ENCODE data around the gene CACNA1A.
A peak's percentile ranks its signal among the peaks of the same experiment; 100 is the strongest.

The CACNA1A gene

DNA sequence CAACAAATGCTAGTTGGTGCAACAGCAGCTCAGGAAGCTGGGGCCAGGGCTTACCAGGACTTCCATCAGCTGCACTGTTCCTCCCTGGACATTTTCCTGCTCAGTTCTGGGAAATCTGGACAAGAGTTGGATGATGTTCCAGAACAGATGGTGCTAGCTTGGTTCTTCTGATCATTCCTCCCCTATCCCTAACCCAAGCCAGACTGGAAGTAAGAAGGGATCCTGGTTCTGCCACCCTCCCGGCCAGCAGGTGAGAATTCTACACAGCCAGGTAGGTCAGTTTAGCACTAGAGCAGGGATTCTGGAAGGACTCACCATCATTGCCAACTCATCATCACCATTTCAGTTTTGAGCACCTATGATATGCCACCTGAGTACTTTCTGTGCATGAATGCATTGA, 30.2 kb downstream of the CACNA1A start:
- no peak overlapping the region for H3K4me3 ChIP-seq (ENCODE audit: low read depth, low read length)
- DNase-seq (ENCODE audit: low read depth), result no peak
- TF ChIP-seq, protein P1, sequence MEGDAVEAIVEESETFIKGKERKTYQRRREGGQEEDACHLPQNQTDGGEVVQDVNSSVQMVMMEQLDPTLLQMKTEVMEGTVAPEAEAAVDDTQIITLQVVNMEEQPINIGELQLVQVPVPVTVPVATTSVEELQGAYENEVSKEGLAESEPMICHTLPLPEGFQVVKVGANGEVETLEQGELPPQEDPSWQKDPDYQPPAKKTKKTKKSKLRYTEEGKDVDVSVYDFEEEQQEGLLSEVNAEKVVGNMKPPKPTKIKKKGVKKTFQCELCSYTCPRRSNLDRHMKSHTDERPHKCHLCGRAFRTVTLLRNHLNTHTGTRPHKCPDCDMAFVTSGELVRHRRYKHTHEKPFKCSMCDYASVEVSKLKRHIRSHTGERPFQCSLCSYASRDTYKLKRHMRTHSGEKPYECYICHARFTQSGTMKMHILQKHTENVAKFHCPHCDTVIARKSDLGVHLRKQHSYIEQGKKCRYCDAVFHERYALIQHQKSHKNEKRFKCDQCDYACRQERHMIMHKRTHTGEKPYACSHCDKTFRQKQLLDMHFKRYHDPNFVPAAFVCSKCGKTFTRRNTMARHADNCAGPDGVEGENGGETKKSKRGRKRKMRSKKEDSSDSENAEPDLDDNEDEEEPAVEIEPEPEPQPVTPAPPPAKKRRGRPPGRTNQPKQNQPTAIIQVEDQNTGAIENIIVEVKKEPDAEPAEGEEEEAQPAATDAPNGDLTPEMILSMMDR (conservative IDR thresholded peaks at IDR 0.05; ENCODE audit: low read depth, low read length), result no peak

GRCh38 chr19:13475044-13475443, 31.2 kb downstream of the CACNA1A start:
- no peak for DNase-seq (ENCODE audit: low read depth)
- TF ChIP-seq, protein P1 (conservative IDR thresholded peaks at IDR 0.05; ENCODE audit: low read depth, low read length), result no peak
- H3K4me3 ChIP-seq (ENCODE audit: low read depth, low read length), result no peak overlapping the region

- H3K4me3 ChIP-seq (ENCODE audit: low read depth, low read length), result no peak overlapping the region
- DNase-seq (ENCODE audit: low read depth), result no peak
- TF ChIP-seq, protein P1 (conservative IDR thresholded peaks at IDR 0.05; ENCODE audit: low read depth, low read length), result no peak
Observed at GRCh38 chr19:13466697-13467096, 39.6 kb downstream of the CACNA1A start.

GRCh38 chr19:13463296-13463695, 43.0 kb downstream of the CACNA1A start:
- peak; percentile 0 for DNase-seq (ENCODE audit: low read depth)
- TF ChIP-seq, protein P1 (conservative IDR thresholded peaks at IDR 0.05; ENCODE audit: low read depth, low read length), result no peak
- H3K4me3 ChIP-seq (ENCODE audit: low read depth, low read length), result no peak overlapping the region

DNA sequence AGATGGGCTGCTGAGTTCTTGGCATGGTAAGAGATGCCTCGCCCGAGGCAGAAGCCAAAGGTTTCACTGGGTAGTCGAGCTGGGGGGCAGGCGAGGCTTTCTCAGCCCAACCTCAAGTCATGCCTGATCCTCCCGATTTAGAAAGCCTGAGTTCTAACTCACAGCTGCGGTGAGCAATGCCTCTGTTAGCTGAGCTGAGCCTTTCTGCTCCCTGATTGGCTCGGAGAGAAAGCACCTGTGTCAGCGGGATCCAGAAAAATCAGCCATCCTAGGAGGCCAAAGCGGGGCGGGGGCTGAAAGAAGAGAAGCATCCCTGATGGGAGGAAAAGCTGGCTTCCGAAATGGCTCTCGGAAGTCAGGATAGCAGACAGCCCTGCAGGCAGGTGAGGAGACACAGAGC, 44.7 kb downstream of the CACNA1A start:
- TF ChIP-seq, protein P1 (conservative IDR thresholded peaks at IDR 0.05; ENCODE audit: low read depth, low read length), result no peak
- no peak for DNase-seq (ENCODE audit: low read depth)
- no peak overlapping the region for H3K4me3 ChIP-seq (ENCODE audit: low read depth, low read length)

- TF ChIP-seq, protein P1 (conservative IDR thresholded peaks at IDR 0.05; ENCODE audit: low read depth, low read length), result no peak
- no peak for DNase-seq (ENCODE audit: low read depth)
- no peak overlapping the region for H3K4me3 ChIP-seq (ENCODE audit: low read depth, low read length)
Observed at GRCh38 chr19:13460045-13460444, 46.2 kb downstream of the CACNA1A start.

DNA sequence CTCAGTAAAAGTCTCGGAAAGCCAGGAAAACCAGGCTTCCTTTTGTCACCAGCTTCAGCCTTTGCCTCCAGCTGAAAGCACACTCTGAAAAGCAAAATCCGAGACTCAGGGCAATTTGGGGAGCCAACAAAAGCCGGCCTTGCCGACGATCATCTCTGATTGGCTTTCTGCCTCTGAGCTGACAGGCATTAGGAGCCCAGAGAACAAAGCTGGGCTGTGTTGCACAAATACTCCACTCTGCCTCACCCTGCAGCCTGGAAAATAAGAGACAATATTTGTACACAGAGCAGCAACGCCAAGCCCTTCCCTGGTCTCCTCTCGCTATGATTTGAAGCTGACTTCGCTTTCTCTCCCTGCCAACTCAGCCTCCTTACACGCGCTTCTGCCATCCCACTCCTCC, 46.9 kb downstream of the CACNA1A start:
- TF ChIP-seq, protein P1 (conservative IDR thresholded peaks at IDR 0.05; ENCODE audit: low read depth, low read length), result no peak

More for the DNA sequence above, 46.9 kb downstream of the CACNA1A start:
- DNase-seq (ENCODE audit: low read depth), result no peak
- H3K4me3 ChIP-seq (ENCODE audit: low read depth, low read length), result no peak overlapping the region

All from choroid plexus epithelial cell (primary cell).